Suppressor macrophage (primary cell): ENCODE data around the gene PKNOX2.

ENCODE experiments used
- DNase-seq, 4 experiments: peaks; one replicate each; pipeline ENCODE4 v3.0.0-alpha.2; 2020 to 2022

PKNOX2 gene

DNA sequence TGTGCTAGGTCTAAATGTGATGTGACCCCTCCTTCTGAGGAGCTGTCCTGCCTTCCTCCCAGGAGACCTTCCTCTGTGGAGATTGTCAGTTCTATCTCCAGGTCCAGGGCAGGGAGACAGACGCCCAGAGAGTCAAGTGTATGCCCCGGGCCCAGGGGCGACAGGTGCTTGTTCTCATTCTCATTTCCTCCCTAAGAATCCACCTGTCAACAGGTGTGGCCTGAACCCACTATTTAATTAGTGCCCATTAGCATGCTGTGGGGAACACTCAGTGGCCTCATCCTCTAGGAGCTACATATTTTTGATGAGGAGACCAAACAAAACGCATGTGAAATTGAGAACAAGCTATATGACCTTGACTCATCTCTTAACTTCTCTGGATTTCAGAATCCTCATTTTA is 9.5 kb downstream of the PKNOX2 start:
- no peak for DNase-seq

GRCh38 chr11:125174686-125175085 is 10.1 kb downstream of the PKNOX2 start:
- no peak for DNase-seq

GRCh38 chr11:125175166-125175565 is 10.6 kb downstream of the PKNOX2 start:
- DNase-seq = no peak

DNA sequence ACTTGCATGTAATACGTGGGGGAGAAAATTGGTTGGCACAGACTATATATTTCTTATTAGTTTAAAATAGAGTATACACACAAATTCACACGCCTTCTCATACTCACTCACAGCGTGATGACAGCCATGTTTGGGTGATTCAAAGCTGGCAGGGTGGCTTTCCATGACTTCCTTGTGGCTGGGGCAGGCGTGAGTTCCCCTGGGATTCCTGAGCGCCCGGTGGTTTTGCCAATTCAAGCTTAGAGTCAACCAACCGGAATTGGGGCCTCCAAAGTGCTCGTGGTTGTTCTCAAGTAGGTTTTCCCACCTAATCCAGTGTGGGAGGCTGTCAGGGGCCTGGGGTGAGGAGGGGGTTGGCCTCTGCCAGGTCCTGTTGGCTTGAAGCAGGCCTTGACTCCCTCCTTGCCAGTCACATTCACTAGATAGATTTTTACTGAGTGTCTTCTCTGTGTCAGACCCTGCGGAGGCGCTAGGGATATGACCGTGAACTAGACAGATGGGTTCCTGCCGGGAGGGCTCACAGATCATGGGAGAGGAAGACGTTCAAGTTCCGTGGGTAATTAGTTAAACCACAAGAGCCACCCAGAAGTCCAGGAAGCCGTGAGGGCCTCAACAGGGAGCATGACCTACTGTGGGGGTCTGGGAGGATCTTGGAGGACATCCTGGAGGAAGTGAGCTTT is 11.5 kb downstream of the PKNOX2 start:
- DNase-seq = no peak

- no peak for DNase-seq
These were observed 12.3 kb downstream of the PKNOX2 start for GRCh38 chr11:125176866-125177265.

DNA sequence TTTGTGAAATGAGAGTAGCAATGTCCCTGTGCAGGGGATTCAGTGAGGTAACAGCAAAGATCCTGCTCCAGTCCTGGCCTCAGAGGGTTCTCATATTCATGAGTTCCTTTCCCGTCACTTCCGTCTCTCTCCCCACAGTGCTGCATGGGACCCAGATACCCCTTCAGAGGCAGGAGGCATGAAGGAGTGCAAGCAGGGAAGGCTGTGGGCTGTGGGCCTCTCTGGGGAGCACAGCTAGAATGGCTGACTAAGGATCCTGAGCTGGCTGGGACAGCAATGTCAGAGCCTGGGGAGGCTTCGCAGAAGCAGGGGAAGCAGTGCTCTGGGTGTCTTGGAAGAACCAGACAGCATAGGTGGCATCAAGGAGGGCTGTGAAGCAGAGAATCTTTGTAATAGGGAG is 13.0 kb downstream of the PKNOX2 start:
- no peak for DNase-seq

DNA sequence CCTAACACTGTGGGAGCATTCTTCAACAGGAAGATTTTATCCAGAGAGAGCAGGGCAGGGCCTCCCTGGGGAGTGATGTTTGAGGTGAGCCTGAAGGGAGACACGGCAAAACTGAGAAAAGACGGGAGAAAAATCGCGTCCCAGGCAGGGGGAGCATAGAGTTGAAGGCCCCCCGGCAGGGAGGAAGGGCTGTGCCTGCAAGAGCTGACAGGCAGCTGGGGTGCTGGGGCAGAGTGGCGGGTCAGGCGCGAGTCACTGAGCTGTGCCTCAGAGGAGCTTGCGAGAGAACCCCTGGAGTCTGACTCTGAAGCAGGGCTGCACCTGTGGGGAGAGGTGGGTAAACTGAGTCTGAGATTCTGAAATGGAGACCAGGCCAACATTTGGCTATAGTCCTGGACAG is 14.8 kb downstream of the PKNOX2 start:
- DNase-seq = no peak

DNA sequence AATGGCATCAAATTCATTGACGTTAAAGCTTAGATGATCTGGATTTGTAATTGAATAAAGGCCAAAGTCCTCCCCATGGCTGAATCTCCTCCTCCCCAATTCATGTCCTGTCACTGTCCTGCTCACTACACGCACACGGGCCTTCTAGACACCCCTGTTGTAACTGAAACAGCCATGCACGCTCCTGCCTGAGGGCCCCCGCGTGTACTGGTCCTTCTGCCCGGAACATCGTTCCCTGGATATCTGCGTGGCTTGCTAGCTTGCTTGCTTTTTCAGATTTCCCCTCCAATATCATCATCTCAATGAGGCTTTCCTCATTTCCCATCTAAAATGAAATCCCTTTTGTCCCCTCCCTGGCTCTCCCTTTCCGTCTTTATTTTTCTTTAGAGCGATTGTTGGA is 15.3 kb downstream of the PKNOX2 start:
- DNase-seq = no peak

DNA sequence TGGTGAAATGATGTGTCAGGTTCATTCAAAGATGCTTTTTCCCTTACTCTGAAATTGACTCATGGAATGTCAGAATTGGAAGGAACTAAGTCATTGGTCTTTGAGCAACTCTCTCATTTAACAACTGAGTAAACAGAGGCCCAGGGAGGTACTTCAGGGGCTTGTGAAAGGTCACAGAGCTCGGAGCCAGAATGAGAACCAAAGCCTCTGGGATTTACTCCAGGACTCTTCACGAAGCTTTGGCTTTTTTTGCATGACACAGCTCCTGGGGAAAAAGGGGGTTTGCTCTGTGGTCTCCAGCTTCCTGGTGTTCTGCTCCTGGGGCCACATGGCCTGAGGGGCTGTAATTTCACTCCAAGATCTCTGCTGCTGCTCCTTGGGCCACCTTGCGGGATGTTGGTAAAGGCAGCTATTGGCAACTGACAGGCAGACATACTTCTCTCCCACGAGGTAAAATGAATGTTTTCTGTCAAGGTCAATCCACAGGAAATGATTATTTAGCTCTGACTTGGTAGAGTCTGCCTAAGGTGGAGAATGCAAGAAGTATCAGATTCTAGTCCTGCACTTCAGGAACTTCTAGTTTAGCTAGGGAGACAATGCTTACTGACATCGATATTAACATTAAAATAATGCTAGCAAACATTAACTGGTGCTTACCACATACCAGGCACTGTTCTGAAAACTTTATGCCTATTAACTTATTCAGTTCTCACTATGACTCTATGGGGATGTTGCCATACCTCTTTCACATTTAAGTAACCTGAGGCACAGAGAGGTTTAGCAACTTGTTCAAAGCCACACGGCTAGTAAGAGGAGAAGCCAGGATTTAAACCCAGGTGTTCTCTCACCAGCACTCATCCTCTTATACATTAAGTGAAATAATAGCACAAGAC is 16.1 kb downstream of the PKNOX2 start:
- DNase-seq = no peak

- no peak for DNase-seq
These were observed 18.0 kb downstream of the PKNOX2 start for GRCh38 chr11:125182573-125182972.

DNA sequence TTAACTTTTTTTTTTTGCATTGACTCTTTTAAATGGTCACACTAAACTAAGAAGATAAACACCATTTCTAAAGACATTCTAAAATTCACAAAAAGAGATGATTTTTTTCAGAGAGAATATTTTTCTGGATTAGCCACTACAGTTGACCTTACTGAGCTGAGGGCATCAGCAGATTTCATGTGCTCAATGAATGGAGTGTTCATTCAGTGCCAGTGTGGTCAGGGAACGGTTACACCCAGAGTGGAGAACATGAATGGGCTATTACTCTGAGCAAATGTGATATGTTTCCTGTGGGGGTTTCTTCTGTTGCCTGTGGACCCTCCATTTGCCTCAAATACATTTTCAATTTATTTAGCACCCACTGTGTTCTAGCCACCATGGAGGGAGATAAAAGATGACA is 19.1 kb downstream of the PKNOX2 start:
- no peak for DNase-seq

GRCh38 chr11:125188021-125188420 is 23.5 kb downstream of the PKNOX2 start:
- DNase-seq = no peak

- no peak for DNase-seq
These were observed 26.0 kb downstream of the PKNOX2 start for GRCh38 chr11:125190566-125190965.

DNA sequence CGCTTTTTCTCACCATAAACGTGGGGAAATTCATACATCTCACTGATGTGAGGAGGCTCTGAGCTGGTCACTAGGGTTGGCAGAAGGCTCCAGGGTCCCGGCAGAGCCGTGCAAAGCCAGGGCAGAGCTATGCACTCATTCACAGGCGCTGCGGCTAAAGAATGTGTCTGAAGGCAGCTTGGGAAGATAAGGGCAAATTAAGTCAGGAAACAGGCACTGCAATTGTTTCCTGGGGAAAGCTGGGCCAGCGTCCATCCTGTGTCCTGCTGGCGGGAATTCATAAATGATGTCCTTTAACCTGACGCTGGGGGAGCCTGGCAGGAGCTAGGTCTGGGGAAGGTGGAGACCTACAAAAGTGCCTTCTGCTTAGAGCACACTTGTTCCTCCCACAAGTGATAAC is 27.6 kb downstream of the PKNOX2 start:
- no peak for DNase-seq

DNA sequence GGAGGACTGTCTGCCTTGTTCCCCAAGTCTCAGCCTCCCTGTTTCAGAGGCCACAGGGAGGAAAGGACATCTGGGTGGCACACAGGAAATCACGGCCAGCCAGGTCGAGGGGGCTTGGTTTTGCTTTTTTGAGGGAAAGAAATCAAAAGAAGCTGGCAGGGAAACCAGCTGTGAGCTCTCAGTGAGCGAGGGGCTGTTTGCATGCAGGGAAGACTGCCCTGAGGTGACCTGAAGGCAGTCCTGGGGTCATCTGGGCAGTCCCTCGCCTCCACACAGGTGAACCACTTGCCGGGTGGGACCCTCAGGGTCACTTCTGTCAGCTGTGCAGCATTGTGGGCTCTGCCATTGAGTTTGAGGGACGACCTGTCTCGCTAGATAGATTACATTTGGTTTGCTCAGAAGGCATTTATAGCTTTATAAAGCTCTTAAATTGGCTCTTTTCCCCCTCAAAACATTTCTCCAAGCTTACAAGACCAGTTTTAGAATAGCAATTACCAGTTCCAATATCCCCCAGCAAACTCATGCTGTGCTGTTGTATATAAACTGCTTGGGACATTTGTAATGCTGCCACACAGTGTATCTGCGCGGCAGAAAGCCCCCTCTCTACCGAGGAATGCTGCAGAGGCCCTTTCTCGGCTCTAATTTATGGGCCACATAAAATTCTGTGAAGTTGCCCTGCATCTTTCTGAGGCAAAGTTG is 28.3 kb downstream of the PKNOX2 start:
- no peak for DNase-seq

- DNase-seq = no peak
These were observed 28.8 kb downstream of the PKNOX2 start for GRCh38 chr11:125193416-125193726.

DNA sequence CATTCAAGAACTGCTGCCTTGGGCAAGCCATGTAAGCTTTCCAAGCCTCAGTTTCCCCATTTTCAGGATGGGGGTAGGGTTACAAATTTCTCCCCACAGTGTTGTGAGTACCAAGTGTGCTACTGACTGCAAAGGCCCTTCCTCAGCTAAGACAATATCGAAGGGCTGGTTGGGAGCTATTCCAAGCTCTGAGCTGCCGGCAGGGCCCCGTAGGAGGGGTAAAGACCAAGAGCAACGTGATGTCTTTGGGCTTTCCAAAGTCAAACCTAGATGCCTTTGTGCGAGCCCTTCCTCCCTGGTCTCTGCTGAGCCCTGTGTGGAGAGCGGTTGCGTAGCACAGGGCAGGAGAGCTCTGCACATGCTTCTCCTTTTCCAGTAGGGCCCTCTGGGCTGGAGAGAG is 29.3 kb downstream of the PKNOX2 start:
- no peak for DNase-seq

- no peak for DNase-seq
These were observed 35.4 kb downstream of the PKNOX2 start for GRCh38 chr11:125199915-125200314.

GRCh38 chr11:125200441-125200840 is 35.9 kb downstream of the PKNOX2 start:
- no peak for DNase-seq

- DNase-seq = no peak
These were observed 37.1 kb downstream of the PKNOX2 start for GRCh38 chr11:125201525-125202141.

- DNase-seq = no peak
These were observed 37.9 kb downstream of the PKNOX2 start for GRCh38 chr11:125202362-125202880.

- no peak for DNase-seq
These were observed 38.4 kb downstream of the PKNOX2 start for GRCh38 chr11:125202977-125203376.

DNA sequence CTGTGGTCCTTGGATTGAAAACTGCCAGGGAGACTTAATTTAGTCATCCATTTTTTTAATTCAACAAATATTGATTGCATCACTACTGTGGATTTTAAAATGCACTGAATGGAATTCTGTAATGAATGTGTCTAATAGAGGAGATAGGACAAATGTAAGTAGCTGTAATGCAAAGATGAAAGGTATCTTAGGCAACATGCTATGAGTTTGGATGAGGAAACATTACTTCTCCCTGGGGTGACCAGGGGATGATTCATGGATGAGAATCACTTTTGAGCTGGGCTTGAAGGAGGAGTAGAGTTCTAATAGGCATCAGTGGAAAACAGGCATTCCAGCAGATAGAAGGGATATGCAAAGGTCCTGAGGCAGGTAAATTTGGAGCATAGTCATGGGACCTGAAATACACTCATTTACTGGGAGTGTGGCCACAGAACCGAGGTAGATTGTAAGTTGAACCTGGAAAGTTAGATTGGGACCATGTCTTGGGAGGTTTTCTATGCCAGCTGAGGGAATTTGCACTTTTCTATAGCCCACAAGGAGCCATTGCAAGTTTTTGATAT is 43.4 kb downstream of the PKNOX2 start:
- no peak for DNase-seq
